ENCODE data around the gene HSPG2. TPM values are rescaled to one million over a fixed set of nuclear protein-coding genes. Genes with fewer than 3 reads are reported as not detected.

Gene HSPG2
- total and polyA plus RNA-seq, 9 donors = 27.3 to 294 (median 92.6) TPM

GRCh38 chr1:21885236-21886037 lies 51.7 kb downstream of the HSPG2 start:
- DNase-seq = no peak
- H3K36me3 ChIP-seq = no peaks in the 10 kb centered on the region
- no peak overlapping the region for H3K4me3 ChIP-seq
- WGBS, 3 donors = 87 to 91% (median 91%) methylated on average over 24 of the region's 24 CpGs
- no peaks in the 10 kb centered on the region for H3K27me3 ChIP-seq
- no peak for TF ChIP-seq EP300 (IDR thresholded peaks at IDR 0.05)
- no peak for TF ChIP-seq CTCF (IDR thresholded peaks at IDR 0.05)
- TF ChIP-seq POLR2A (IDR thresholded peaks at IDR 0.05) = no peak
- intact Hi-C loops (cut with DNase I) = loop anchor here in 1 of 4 donors (10.0 kb wide), 1 partner anchor 1041 kb away; no protein-coding TSS in a partner anchor
- H3K27ac ChIP-seq = no peak overlapping the region
- H3K9me3 ChIP-seq = no peaks in the 10 kb centered on the region
- no peaks in the 10 kb centered on the region for H3K4me1 ChIP-seq (ENCODE audit: insufficient read depth)

DNA sequence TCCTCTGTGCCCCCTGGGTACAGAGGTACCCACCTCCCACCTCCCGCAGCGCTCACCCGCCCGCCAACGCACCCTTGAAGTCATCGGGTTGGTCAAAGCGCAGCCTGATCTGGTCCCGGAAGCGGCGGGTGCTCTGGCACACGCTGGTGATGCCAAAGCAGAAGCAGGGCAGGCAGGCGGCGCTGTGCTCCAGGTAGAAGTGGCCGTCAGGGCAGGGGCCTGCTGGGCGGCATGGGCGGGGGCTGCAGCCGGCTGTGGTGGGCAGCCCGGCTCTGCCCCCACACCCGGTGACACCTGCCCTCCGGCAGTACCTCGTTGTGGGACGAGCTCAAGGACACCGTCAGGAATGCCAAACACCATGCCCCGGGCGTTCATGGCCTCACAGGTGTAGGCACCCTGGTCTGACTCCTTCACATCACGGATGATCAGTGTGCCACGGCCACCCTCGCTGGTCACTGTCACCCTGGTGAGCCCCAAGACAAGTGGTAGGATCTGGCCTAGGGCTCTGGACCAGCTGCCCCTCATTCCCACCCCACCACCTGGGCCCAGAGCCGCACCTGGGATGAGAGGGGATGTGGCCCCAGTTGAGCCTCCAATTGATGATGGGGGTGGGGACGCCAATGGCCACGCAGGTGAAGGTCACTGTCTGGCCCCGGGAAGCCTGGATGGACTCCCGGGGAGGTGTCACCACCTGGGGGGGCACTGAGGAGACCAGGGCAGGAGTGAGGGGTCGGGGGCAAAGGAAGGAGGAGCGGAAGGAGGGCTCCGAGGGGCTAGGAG lies 52.5 kb downstream of the HSPG2 start:
- Histone ChIP-seq H3K27me3 (no peaks in the 10 kb centered on the region), H3K36me3 (no peaks in the 10 kb centered on the region), H3K4me3 (no peak overlapping the region), H3K27ac (no peak overlapping the region), H3K9me3 (no peaks in the 10 kb centered on the region), H3K4me1 (ENCODE audit: insufficient read depth) (no peaks in the 10 kb centered on the region)
- DNase-seq = no peak
- intact Hi-C loops (cut with DNase I) = loop anchor here in 1 of 4 donors (10.0 kb wide), 1 partner anchor 1040 kb away; no protein-coding TSS in a partner anchor
- 76 to 86% (median 82%) methylated on average over 36 of the region's 36 CpGs for WGBS, 3 donors
- no peak for TF ChIP-seq EP300 (IDR thresholded peaks at IDR 0.05)
- TF ChIP-seq CTCF (IDR thresholded peaks at IDR 0.05) = no peak
- no peak for TF ChIP-seq POLR2A (IDR thresholded peaks at IDR 0.05)

GRCh38 chr1:21882721-21883415 lies 54.2 kb downstream of the HSPG2 start:
- H3K4me3 ChIP-seq = no peak overlapping the region
- no peak overlapping the region for H3K27ac ChIP-seq
- intact Hi-C loops (cut with DNase I) = loop anchor here in 1 of 4 donors (10.0 kb wide), 1 partner anchor 1038 kb away; no protein-coding TSS in a partner anchor
- no peaks in the 10 kb centered on the region for H3K36me3 ChIP-seq
- TF ChIP-seq EP300 (IDR thresholded peaks at IDR 0.05) (no peak), CTCF (IDR thresholded peaks at IDR 0.05) (no peak), POLR2A (IDR thresholded peaks at IDR 0.05) (no peak)
- H3K27me3 ChIP-seq = no peaks in the 10 kb centered on the region
- no peaks in the 10 kb centered on the region for H3K4me1 ChIP-seq (ENCODE audit: insufficient read depth)
- no peak for DNase-seq
- H3K9me3 ChIP-seq = no peaks in the 10 kb centered on the region
- WGBS, 3 donors = 70 to 82% (median 79%) methylated on average over 11 of the region's 11 CpGs

DNA sequence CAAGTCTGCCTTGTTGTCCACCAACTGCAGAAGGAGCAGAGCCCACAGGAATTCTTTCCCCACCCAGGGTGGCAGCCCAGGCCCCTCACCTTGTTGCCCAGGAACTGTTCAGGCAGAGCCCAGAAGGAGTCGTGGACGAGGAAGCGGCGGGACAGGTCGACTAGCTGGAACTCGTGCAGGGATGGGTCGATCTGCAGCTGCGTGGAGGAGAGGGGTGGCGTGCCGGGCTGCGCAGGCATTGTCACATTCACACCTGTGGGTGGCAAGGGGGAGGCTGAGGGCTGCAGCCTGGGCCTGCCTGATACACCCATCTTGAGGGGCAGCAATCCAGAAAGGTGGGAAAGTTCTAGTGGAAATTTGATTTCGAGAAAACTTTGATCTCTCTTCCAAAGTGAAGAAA lies 55.9 kb downstream of the HSPG2 start:
- intact Hi-C loops (cut with DNase I) = loop anchor here in 1 of 4 donors (10.0 kb wide), 1 partner anchor 1036 kb away; no protein-coding TSS in a partner anchor
- Histone ChIP-seq H3K36me3 (no peaks in the 10 kb centered on the region), H3K27me3 (no peaks in the 10 kb centered on the region), H3K4me1 (ENCODE audit: insufficient read depth) (no peaks in the 10 kb centered on the region), H3K4me3 (no peak overlapping the region), H3K9me3 (no peaks in the 10 kb centered on the region), H3K27ac (no peak overlapping the region)
- no peak for DNase-seq
- TF ChIP-seq EP300 (IDR thresholded peaks at IDR 0.05) (no peak), POLR2A (IDR thresholded peaks at IDR 0.05) (no peak), CTCF (IDR thresholded peaks at IDR 0.05) (no peak)
- 93 to 94% (median 94%) methylated on average over 12 of the region's 12 CpGs for WGBS, 3 donors

All from ovary (tissue), 9 donors.